Pancreas (tissue), 10 donors: ENCODE results near the gene MGME1. TPM values are rescaled to one million over a fixed set of nuclear protein-coding genes. Genes with fewer than 3 reads are reported as not detected.

ENCODE experiments used
- ATAC-seq, 4 donors: fragments of 200-7000 bp; cut with Tn5 transposase; one replicate each; pipeline versions ENCODE4 v1.8.0 to v1.9.1; 2020; ENCODE audit warnings: mild to moderate bottlenecking in 4 of 4, moderate library complexity in 4 of 4
- DNase-seq, 6 donors: peaks; one replicate each; pipeline ENCODE4 v3.0.0-alpha.2; 2020
- FAIRE-seq: peaks from 2 replicates; lab custom pipeline; 2012; peaks lifted over from hg19 to GRCh38; lab: Jason Lieb, UNC
- H3K27ac ChIP-seq, 4 donors: fragments of 200-600 bp; sonication (generic); 1 replicate in 3 of 4; 2 replicates in 1 of 4; pipeline versions ENCODE4 v1.5.0 to v1.8.0; 2020
- H3K27me3 ChIP-seq, 4 donors: fragments of 200-600 bp; one replicate each; pipeline ENCODE4 v1.8.0; 2021
- H3K36me3 ChIP-seq, 3 donors: fragments of 200-600 bp; sonication (generic) in 1 of 3; one replicate each; pipeline versions ENCODE4 v1.5.0 to v1.8.0; 2020 to 2021
- H3K4me1 ChIP-seq, 3 donors: fragments of 200-600 bp; one replicate each; pipeline ENCODE4 v1.8.0; 2021
- H3K4me3 ChIP-seq, 4 donors: fragments of 200-600 bp; sonication (generic) in 2 of 4; one replicate each; pipeline versions ENCODE4 v1.5.0 to v1.8.0; 2020 to 2021
- H3K9me3 ChIP-seq, 4 donors: fragments of 200-600 bp; one replicate each; pipeline ENCODE4 v1.8.0; 2021
- CTCF ChIP-seq, 4 donors: fragments of 200-600 bp; sonication (generic) in 3 of 4; IDR thresholded peaks; one replicate each; pipeline versions ENCODE4 v1.5.0 to v1.8.0; 2021; ENCODE audit warnings: antibody characterized with exemption in 4 of 4
- WGBS, 2 donors: extraction: QIAGEN DNeasy Blood & Tissue Kit; methylation state at CpG; one replicate each; pipeline ENCODE4 v1.1.7; 2013; 5-methylcytosine and 5-hydroxymethylcytosine counted together
- intact Hi-C, 3 donors: fragments of 100-400 bp; cut with DNase I; formaldehyde crosslinking; loops; one replicate each; pipeline versions ENCODE4 v1.11.1 to v1.14.2; 2022
- polyA plus RNA-seq, 2 donors: library from polyadenylated mRNA; stranded (reverse); fragments of 200-250 nt; gene quantifications; one replicate each; pipeline ENCODE4 v1.2.3, GENCODE V29; 2013
- total RNA-seq, 6 donors: library from RNA; stranded (reverse); fragmentation: NEBNext Ultra II Directional in 4 of 6; extraction: Animal tissue kit (Norgen Biotek cat#: 25700) in 4 of 6; gene quantifications; one replicate each; pipeline versions ENCODE4 v1.2.1 to v1.2.4, GENCODE V29; 2021 to 2023
- donor health status: healthy with polysubstance abuse.
- donor health status: DM: no; HTN: no; CAD: no; lungs with moderate emphysema.
- donor health status: DM: no; HTN: no; CAD: no.
- donor health status: control.
- donor health status: control.
- donor health status: Bipolar disorder and iron deficiency.
- donor health status: DM: yes; HTN: yes; CAD: no.
- donor health status: DM: no; HTN: no; CAD: no.
- donor health status: DM: no; HTN: no; CAD: no.
- donor health status: DM: yes; HTN: yes; CAD: no.

Gene MGME1
- total and polyA plus RNA-seq, 8 donors = 4.0 to 7.6 (median 6.4) TPM

GRCh38 chr20:17936286-17936760 is 32.5 kb upstream of the MGME1 start:
- intact Hi-C loops = no loop called here
- TF ChIP-seq CTCF (IDR thresholded peaks at IDR 0.05) = no peak
- DNase-seq (no peak), FAIRE-seq (no peak), ATAC-seq (no peak)
- Histone ChIP-seq H3K4me1 (peaks cover 7 to 16% (median 10%) of the 10 kb centered on the region in 3 donors), H3K9me3 (no peaks in the 10 kb centered on the region), H3K27ac (peak overlapping the region in 1 of 4 donors; percentile 18), H3K27me3 (no peaks in the 10 kb centered on the region), H3K36me3 (no peaks in the 10 kb centered on the region), H3K4me3 (no peak overlapping the region)
- 69 to 74% methylated on average over 8 of the region's 8 CpGs for WGBS, 2 donors

- no peaks in the 10 kb centered on the region for H3K36me3 ChIP-seq
- H3K4me3 ChIP-seq = no peak overlapping the region
- DNase-seq = peak in 5 of 6 donors; percentile 36 to 49 (median 39)
- 44% methylated on average over 19 of the region's 19 CpGs for WGBS, 2 donors
- H3K27me3 ChIP-seq = no peaks in the 10 kb centered on the region
- H3K4me1 ChIP-seq = peaks cover 7 to 16% (median 10%) of the 10 kb centered on the region in 3 donors
- no peak for TF ChIP-seq CTCF (IDR thresholded peaks at IDR 0.05)
- intact Hi-C loops = no loop called here
- ATAC-seq = peak; percentile 43 to 63 (median 50)
- FAIRE-seq = no peak
- no peaks in the 10 kb centered on the region for H3K9me3 ChIP-seq
- H3K27ac ChIP-seq = peak overlapping the region in 1 of 4 donors; percentile 18
These were observed 31.8 kb upstream of the MGME1 start for GRCh38 chr20:17936761-17937732.

GRCh38 chr20:17938871-17939619 is 29.8 kb upstream of the MGME1 start:
- intact Hi-C loops = no loop called here
- FAIRE-seq (no peak), ATAC-seq (peak; percentile 81 to 93 (median 92)), DNase-seq (peak; percentile 49 to 81 (median 68))
- Histone ChIP-seq H3K27ac (no peak overlapping the region), H3K36me3 (peaks cover 0 to 9% (median 3%) of the 10 kb centered on the region in 3 donors), H3K9me3 (no peaks in the 10 kb centered on the region), H3K4me3 (no peak overlapping the region), H3K27me3 (no peaks in the 10 kb centered on the region), H3K4me1 (peaks cover 0 to 11% (median 10%) of the 10 kb centered on the region in 3 donors)
- TF ChIP-seq CTCF (IDR thresholded peaks at IDR 0.05) = peak; percentile 62 to 85 (median 80)
- WGBS, 2 donors = 19 to 24% methylated on average over 13 of the region's 13 CpGs

GRCh38 chr20:17939622-17940223 is 29.1 kb upstream of the MGME1 start:
- ATAC-seq (no peak), DNase-seq (no peak), FAIRE-seq (no peak)
- TF ChIP-seq CTCF (IDR thresholded peaks at IDR 0.05) = no peak
- H3K27me3 ChIP-seq = no peaks in the 10 kb centered on the region
- peaks cover 0 to 10% (median 3%) of the 10 kb centered on the region in 3 donors for H3K36me3 ChIP-seq
- no peaks in the 10 kb centered on the region for H3K9me3 ChIP-seq
- intact Hi-C loops = no loop called here
- H3K4me1 ChIP-seq = peaks cover 0 to 11% (median 10%) of the 10 kb centered on the region in 3 donors
- H3K27ac ChIP-seq = no peak overlapping the region
- 60 to 69% methylated on average over 7 of the region's 7 CpGs for WGBS, 2 donors
- no peak overlapping the region for H3K4me3 ChIP-seq
